Nephron (organoid): ENCODE data around the gene CDHR1.
A peak's percentile ranks its signal among the peaks of the same experiment; 100 is the strongest.
"Not testable (repeated sequence)": the region's sequence is repeated elsewhere in the genome, so short reads cannot be mapped to it uniquely, and the experiment has no call there.

Experiments used
- H3K27ac Mint-ChIP-seq, 3 experiments: 2 replicates each; pipeline ENCODE4 v1.8.0; 2020; ENCODE audit warnings: mixed read lengths in 3 of 3, mild to moderate bottlenecking in 2 of 3, moderate library complexity in 1 of 3
- H3K27me3 Mint-ChIP-seq: 2 replicates; pipeline ENCODE4 v1.8.0; 2021; ENCODE audit warnings: low read depth, mild to moderate bottlenecking, moderate library complexity, mixed read lengths
- H3K36me3 Mint-ChIP-seq: 2 replicates; pipeline ENCODE4 v1.8.0; 2020; ENCODE audit warnings: low read depth, mixed read lengths
- H3K4me1 Mint-ChIP-seq: 2 replicates; pipeline ENCODE4 v1.8.0; 2020; ENCODE audit warnings: mixed read lengths
- H3K4me3 Mint-ChIP-seq, 3 experiments: 2 replicates each; pipeline ENCODE4 v1.8.0; 2020; ENCODE audit warnings: mild to moderate bottlenecking in 3 of 3, mixed read lengths in 3 of 3, moderate library complexity in 2 of 3
- H3K9me3 Mint-ChIP-seq: 2 replicates; pipeline ENCODE4 v1.8.0; 2020; ENCODE audit warnings: mixed read lengths
- CTCF ChIP-seq, 3 experiments: fragments of 200-600 bp; sonication (generic); IDR thresholded peaks; one replicate each; pipeline ENCODE4 v1.5.0; 2021; ENCODE audit warnings: antibody characterized with exemption in 3 of 3; ENCODE audit not compliant: unreplicated experiment in 3 of 3

Gene CDHR1

GRCh38 chr10:84194424-84195043 is at the start of gene CDHR1:
Gene CDHR1 (plus strand): TSS chr10:84194537. CDS start chr10:84194761, 224 bp downstream.
- Mint-ChIP-seq H3K4me3 (peak within 1 kb of the TSS; percentile 53 to 68 (median 62)), H3K9me3 (no peaks in the 10 kb centered on the region), H3K36me3 (no peaks in the 10 kb centered on the region), H3K27ac (no peak within 1 kb of the TSS), H3K4me1 (no peaks in the 10 kb centered on the region), H3K27me3 (peaks cover 91% of the 10 kb centered on the region)
- no peak for TF ChIP-seq CTCF (IDR thresholded peaks at IDR 0.05; ENCODE audit: unreplicated experiment in 3 of 3)

DNA sequence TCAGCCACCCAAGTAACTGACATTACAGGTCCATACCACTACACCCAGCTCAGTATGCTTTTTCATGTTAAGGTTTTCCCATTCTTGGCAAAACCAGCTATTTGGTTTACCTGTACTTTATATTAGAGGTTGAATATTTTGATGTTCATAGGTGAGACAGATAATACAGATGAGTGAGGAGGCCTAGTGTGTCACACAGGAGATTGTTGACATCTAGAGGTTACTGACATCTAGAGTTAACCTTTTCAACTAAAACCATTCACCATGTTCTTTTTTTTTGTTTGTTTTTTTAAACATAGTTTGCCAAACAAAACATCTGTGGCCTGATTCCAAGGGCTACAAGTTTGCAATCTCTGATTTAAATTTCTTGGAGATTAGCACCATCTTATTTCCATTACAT is 47.0 kb upstream of the CDHR1 start:
- no peak overlapping the region for H3K27ac Mint-ChIP-seq
- no peaks in the 10 kb centered on the region for H3K4me1 Mint-ChIP-seq
- no peak for TF ChIP-seq CTCF (IDR thresholded peaks at IDR 0.05; ENCODE audit: unreplicated experiment in 3 of 3)

GRCh38 chr10:84148006-84148597 is 46.2 kb upstream of the CDHR1 start:
- H3K9me3 Mint-ChIP-seq, H3K4me1 Mint-ChIP-seq, H3K27me3 Mint-ChIP-seq, H3K27ac Mint-ChIP-seq, H3K4me3 Mint-ChIP-seq: not testable (repeated sequence)
- H3K36me3 Mint-ChIP-seq = peaks cover 74% of the 10 kb centered on the region
- peak; percentile 74 to 83 (median 80) for TF ChIP-seq CTCF (IDR thresholded peaks at IDR 0.05; ENCODE audit: unreplicated experiment in 3 of 3)

More for the DNA sequence above, 47.0 kb upstream of the CDHR1 start:
- no peak overlapping the region for H3K4me3 Mint-ChIP-seq
- peaks cover 71% of the 10 kb centered on the region for H3K36me3 Mint-ChIP-seq
- no peaks in the 10 kb centered on the region for H3K9me3 Mint-ChIP-seq
- no peaks in the 10 kb centered on the region for H3K27me3 Mint-ChIP-seq

GRCh38 chr10:84149854-84150253 is 44.5 kb upstream of the CDHR1 start:
- TF ChIP-seq CTCF (IDR thresholded peaks at IDR 0.05; ENCODE audit: unreplicated experiment in 3 of 3) = no peak
- H3K4me1 Mint-ChIP-seq = no peaks in the 10 kb centered on the region

DNA sequence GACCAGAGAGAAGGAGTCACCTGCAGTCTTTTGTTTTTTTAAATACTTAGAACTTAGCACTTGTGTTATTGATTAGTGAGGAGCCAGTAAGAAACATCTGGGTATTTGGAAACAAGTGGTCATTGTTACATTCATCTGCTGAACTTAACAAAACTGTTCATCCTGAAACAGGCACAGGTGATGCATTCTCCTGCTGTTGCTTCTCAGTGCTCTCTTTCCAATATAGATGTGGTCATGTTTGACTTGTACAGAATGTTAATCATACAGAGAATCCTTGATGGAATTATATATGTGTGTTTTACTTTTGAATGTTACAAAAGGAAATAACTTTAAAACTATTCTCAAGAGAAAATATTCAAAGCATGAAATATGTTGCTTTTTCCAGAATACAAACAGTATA is 41.6 kb upstream of the CDHR1 start:
- Mint-ChIP-seq H3K4me1 (no peaks in the 10 kb centered on the region), H3K27ac (no peak overlapping the region), H3K27me3 (peaks cover 2% of the 10 kb centered on the region), H3K9me3 (no peaks in the 10 kb centered on the region), H3K36me3 (peaks cover 56% of the 10 kb centered on the region), H3K4me3 (no peak overlapping the region)
- no peak for TF ChIP-seq CTCF (IDR thresholded peaks at IDR 0.05; ENCODE audit: unreplicated experiment in 3 of 3)

More at GRCh38 chr10:84149854-84150253, 44.5 kb upstream of the CDHR1 start:
- Mint-ChIP-seq H3K9me3 (no peaks in the 10 kb centered on the region), H3K27ac (no peak overlapping the region), H3K27me3 (no peaks in the 10 kb centered on the region), H3K36me3 (peaks cover 70% of the 10 kb centered on the region), H3K4me3 (no peak overlapping the region)

GRCh38 chr10:84155521-84155920 is 38.8 kb upstream of the CDHR1 start:
- H3K4me3 Mint-ChIP-seq = no peak overlapping the region
- TF ChIP-seq CTCF (IDR thresholded peaks at IDR 0.05; ENCODE audit: unreplicated experiment in 3 of 3) = no peak
- H3K36me3 Mint-ChIP-seq = peaks cover 37% of the 10 kb centered on the region
- peaks cover 9% of the 10 kb centered on the region for H3K4me1 Mint-ChIP-seq
- peaks cover 9% of the 10 kb centered on the region for H3K27me3 Mint-ChIP-seq
- H3K27ac Mint-ChIP-seq = no peak overlapping the region
- no peaks in the 10 kb centered on the region for H3K9me3 Mint-ChIP-seq
